SJSA1 (cell line): ENCODE data around the gene IFT81. TPM values are rescaled to one million over a fixed set of nuclear protein-coding genes. Genes with fewer than 3 reads are reported as not detected.
"Not testable (repeated sequence)": the region's sequence is repeated elsewhere in the genome, so short reads cannot be mapped to it uniquely, and the experiment has no call there.

Source experiments
- DNase-seq, 2 experiments: peaks; one replicate each; pipeline ENCODE4 v3.0.0-alpha.2; 2015 to 2020; ENCODE audit warnings: low spot score in 2 of 2, low read depth in 1 of 2
- H3K27ac ChIP-seq: fragments of 250-450 bp; sonication (Bioruptor Pico); 2 replicates; pipeline ENCODE4 v1.5.1; 2020; ENCODE audit warnings: mild to moderate bottlenecking, moderate library complexity
- H3K27me3 ChIP-seq: fragments of 250-450 bp; sonication (Bioruptor Pico); replicated peaks from 2 replicates; pipeline ENCODE4 v1.5.1; 2020; ENCODE audit warnings: mild to moderate bottlenecking, moderate library complexity
- H3K36me3 ChIP-seq: fragments of 250-450 bp; sonication (Bioruptor Pico); 2 replicates; pipeline ENCODE4 v1.5.1; 2020; ENCODE audit warnings: mild to moderate bottlenecking
- H3K4me1 ChIP-seq: fragments of 250-450 bp; sonication (Bioruptor Pico); replicated peaks from 2 replicates; pipeline ENCODE4 v1.6.1; 2021; ENCODE audit warnings: mild to moderate bottlenecking
- H3K4me3 ChIP-seq: fragments of 250-450 bp; sonication (Bioruptor Pico); 2 replicates; pipeline ENCODE4 v1.5.1; 2020; ENCODE audit warnings: mild to moderate bottlenecking
- H3K9me3 ChIP-seq: fragments of 250-450 bp; sonication (Bioruptor Pico); replicated peaks from 2 replicates; pipeline ENCODE4 v1.5.1; 2020; ENCODE audit warnings: mild to moderate bottlenecking
- total RNA-seq: library from RNA; depleted of rRNA; stranded (reverse); fragments of >200 nt; shearing (Covaris generic); gene quantifications from 2 replicates; pipeline ENCODE4 v1.2.3, GENCODE V29; 2014

Gene IFT81
- total RNA-seq, 1 experiment from 2014 or later, result 9.8 TPM

DNA sequence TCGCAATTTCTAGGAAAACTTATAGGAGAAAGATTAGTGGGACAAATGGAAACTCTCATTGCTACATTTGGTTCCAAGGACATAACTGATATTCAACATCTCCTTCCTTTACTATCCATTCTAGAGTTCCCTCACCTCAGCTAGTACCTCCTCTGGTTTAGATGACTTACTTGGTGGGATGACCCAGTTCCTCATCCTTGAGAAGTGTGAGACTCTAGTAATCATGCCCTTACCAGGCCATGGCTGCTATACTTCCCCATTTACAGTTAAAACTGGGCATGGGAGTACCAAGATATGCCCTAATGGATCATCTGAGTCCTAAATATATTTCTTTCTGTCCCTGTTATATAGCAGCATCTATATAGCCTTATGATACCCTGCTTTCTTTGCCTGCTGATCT is 58.1 kb downstream of the IFT81 start:
- Histone ChIP-seq H3K27ac (no peak overlapping the region), H3K4me1 (peaks cover 4% of the 10 kb centered on the region), H3K9me3 (no peaks in the 10 kb centered on the region), H3K36me3 (peaks cover 5% of the 10 kb centered on the region), H3K4me3 (no peak overlapping the region), H3K27me3 (no peaks in the 10 kb centered on the region)
- no peak for DNase-seq

DNA sequence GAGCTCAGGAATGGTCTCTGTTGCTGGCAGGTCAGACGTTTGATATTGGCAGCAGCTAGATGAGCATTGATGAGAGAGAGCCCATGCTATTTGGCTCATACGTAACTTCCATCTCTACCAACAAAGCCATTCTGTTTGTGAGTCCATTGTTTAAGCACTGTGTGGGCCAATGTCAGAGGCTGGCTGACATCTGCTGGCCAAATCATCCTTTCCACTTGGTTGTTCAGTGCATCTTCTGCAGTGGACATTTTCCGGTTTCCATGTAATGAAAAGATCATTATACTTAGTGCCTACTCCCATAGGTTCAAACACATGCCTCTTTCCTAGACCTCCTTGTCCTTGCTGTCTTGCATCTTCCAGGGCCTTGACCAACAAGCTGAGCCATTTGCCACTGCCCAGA is 59.2 kb downstream of the IFT81 start:
- DNase-seq, result no peak
- 0 out of 2 replicates have a peak, but pooled peaks cover 4% of the 10 kb centered on the region for H3K9me3 ChIP-seq
- H3K27ac ChIP-seq, result no peak overlapping the region
- H3K27me3 ChIP-seq, result no peaks in the 10 kb centered on the region
- peaks cover 4% of the 10 kb centered on the region for H3K4me1 ChIP-seq
- H3K4me3 ChIP-seq, result no peak overlapping the region
- peaks cover 5% of the 10 kb centered on the region for H3K36me3 ChIP-seq

DNA sequence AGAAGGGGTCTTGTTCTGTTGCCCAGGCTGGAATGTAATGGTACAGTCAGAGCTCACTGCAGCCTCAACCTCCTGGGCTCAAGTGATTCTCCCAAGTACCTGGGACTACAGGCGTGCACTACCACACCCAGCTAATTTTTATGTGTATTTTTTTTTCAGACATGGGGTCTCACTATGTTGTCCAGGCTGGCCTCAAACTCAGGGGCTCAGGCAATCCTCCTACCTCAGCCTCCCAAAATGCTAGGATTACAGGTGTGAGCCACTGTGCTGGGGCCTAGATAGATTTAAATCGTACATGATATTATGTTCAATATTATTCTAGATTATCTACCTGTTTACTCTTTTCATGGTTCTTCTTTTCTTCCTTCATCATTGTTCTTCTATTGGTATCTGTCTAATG is 61.5 kb downstream of the IFT81 start:
- 0 out of 2 replicates have a peak, but pooled peaks cover 4% of the 10 kb centered on the region for H3K9me3 ChIP-seq
- no peak overlapping the region for H3K4me3 ChIP-seq
- no peak for DNase-seq
- H3K27ac ChIP-seq, result no peak overlapping the region
- no peaks in the 10 kb centered on the region for H3K27me3 ChIP-seq
- H3K4me1 ChIP-seq, result no peaks in the 10 kb centered on the region
- H3K36me3 ChIP-seq, result peaks cover 5% of the 10 kb centered on the region

DNA sequence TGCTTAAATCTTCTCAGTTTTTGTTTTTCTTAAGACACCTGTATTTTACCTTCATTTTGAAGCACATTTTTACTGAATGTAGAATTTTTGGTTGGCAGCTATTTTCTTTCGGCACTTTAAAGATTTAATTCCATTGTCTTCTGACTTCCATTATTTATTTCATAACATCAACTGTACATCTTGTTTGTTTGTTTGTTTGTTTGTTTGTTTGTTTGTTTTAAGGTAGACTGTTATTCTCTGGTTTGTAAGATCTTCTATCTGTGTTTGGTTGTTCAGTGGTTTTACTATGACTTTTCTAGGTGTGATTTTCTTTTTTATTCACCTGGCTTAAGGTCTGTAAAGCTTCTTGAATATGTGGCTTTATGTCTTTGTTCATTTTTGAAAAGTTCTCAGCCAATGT is 61.9 kb downstream of the IFT81 start:
- no peak overlapping the region for H3K4me3 ChIP-seq
- DNase-seq, result no peak

DNA sequence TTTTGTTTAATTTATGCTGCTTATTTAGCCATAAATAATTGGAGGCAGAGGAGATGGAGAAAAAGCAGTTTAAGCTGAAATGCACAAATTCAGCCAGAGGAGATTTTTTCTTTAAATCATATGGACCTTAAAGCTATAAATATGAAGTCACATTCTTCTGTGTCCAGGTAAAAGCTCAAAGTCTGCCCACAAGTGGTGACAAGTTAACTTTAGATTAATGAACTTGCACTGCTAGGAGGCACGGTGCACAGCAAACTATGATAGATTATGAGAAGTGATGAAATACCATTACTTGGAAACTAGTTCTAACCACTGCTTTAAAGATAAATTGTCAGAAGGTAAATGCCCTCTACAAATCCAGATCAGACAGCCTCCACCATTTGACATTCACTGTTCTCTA is 69.0 kb downstream of the IFT81 start:
- no peak for DNase-seq
- no peaks in the 10 kb centered on the region for H3K9me3 ChIP-seq
- no peaks in the 10 kb centered on the region for H3K36me3 ChIP-seq
- no peak overlapping the region for H3K27ac ChIP-seq
- H3K27me3 ChIP-seq, result no peaks in the 10 kb centered on the region
- H3K4me1 ChIP-seq, result no peaks in the 10 kb centered on the region
- no peak overlapping the region for H3K4me3 ChIP-seq

More for the DNA sequence above, 61.9 kb downstream of the IFT81 start:
- 0 out of 2 replicates have a peak, but pooled peaks cover 4% of the 10 kb centered on the region for H3K9me3 ChIP-seq
- H3K4me1 ChIP-seq, result no peaks in the 10 kb centered on the region
- H3K27me3 ChIP-seq, result no peaks in the 10 kb centered on the region
- H3K36me3 ChIP-seq, result peaks cover 5% of the 10 kb centered on the region
- H3K27ac ChIP-seq, result no peak overlapping the region

DNA sequence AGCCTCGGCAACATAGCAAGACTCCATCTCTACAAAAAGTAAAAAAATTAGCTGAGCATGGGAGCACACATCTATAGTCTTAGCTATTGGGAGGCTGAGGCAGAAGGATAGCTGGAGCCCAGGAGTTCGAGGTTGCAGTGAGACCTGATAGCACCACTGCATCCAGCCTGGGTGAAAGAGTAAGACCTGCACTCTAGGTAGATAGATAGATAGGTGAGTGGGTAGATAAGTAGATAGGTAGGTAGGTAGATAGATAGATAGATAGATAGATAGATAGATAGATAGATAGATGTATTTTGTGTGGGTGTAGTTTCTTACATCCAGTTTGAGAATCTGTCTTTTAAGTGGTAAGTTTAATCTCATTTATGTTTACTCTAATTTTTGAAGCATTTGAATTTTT is 72.8 kb downstream of the IFT81 start:
- no peaks in the 10 kb centered on the region for H3K36me3 ChIP-seq

DNA sequence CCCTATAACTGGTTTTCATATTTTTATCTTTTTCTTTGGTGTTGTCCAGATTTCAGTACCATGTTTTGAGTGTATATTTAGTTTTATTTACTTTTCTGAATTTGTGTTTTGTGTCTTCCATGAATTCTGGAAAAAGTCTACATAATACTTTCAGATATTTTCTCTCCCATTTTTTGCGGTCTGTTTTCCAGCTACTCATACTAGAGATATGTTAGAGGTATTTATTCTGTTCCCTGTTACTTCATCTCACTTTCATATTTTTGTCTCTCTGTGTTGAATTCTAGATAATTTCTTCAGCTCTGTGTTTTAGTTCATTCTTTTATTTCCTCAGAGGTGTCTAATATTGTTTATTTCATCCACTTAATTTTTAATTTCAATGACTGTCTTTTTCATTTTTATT is 74.2 kb downstream of the IFT81 start:
- DNase-seq, result no peak
- Histone ChIP-seq H3K4me1 (peaks cover 13% of the 10 kb centered on the region), H3K4me3 (no peak overlapping the region), H3K27me3 (no peaks in the 10 kb centered on the region), H3K27ac (no peak overlapping the region), H3K36me3 (no peaks in the 10 kb centered on the region), H3K9me3 (no peaks in the 10 kb centered on the region)

More for the DNA sequence above, 72.8 kb downstream of the IFT81 start:
- H3K4me1 ChIP-seq, result peaks cover 13% of the 10 kb centered on the region
- H3K27ac ChIP-seq, result no peak overlapping the region
- no peak overlapping the region for H3K4me3 ChIP-seq
- DNase-seq, result no peak
- H3K27me3 ChIP-seq, result no peaks in the 10 kb centered on the region
- H3K9me3 ChIP-seq, result no peaks in the 10 kb centered on the region

DNA sequence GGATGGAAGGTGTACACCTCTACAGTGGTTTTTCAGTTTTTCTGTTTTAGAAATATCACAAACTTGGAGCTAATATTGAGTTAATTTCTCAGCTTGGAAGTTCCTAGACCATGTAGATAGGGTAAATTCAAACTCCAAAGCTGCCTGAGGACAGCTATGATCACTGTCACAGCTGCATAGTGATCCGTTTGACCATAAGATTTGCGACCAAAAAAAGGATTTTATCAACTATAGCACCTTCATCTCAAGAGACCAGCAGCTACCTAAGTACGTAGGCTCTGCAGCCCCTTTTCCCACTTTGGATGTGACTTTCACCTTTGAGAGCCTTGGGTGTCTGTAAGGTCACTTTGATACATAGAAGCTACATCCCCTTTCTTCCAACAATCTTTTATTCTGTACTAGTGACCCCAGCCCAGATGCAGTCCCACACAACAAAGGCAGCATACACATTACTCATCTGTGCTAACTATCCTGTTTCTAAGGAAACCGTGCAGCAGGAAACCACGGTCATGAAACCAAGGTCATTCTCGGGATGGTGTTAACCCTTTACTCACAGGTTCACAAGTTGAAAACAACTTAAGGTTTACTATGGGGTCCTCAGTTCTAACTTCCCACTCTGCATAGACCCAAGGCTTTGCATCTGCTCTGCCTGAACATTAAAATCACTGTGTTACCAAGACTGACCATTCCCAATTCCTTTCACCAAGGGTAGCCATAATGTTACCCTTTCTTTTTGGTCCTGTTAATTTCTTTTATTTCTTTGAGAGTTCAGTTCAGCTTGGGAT is 75.4 kb downstream of the IFT81 start:
- no peak overlapping the region for H3K4me3 ChIP-seq
- no peaks in the 10 kb centered on the region for H3K27me3 ChIP-seq
- H3K4me1 ChIP-seq, result peaks cover 13% of the 10 kb centered on the region
- H3K9me3 ChIP-seq, result no peaks in the 10 kb centered on the region
- no peak overlapping the region; the same call in 1 of the 2 replicates for H3K27ac ChIP-seq
- DNase-seq, result peak; percentile 17 to 46
- no peaks in the 10 kb centered on the region for H3K36me3 ChIP-seq

DNA sequence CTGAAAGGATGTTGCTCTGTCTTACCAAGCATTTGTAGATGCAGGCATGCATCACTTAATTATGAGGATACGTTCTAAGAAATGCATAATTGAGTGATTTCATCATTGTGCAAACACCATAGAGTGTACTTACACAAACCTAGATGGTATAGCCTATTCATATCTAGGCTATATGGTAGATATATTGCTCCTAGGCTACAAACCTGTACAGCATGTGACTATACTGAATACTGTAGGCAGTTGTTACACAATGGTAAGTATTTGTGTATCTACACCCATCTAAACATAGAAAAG is 75.9 kb downstream of the IFT81 start:
- Histone ChIP-seq H3K27me3 (no peaks in the 10 kb centered on the region), H3K9me3 (no peaks in the 10 kb centered on the region), H3K27ac (no peak overlapping the region), H3K4me3 (no peak overlapping the region), H3K36me3 (no peaks in the 10 kb centered on the region), H3K4me1 (peaks cover 13% of the 10 kb centered on the region)
- DNase-seq, result no peak

DNA sequence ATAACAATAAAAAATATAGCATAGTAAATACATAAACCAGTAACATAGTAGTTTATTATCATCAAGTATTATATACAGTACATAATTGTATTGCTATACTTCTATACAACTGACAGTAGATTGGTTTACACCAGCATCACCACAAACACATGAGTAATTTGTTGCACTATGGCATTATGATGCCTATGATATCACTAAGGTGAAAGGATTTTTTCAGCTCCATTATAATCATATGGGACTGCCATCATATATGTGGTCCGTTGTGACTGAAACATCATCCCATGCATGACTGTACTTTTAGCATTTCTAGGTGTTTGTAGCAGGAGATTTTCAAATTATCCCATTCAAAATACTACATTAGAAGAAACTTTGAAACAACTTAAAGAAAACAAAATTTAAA is 77.8 kb downstream of the IFT81 start:
- DNase-seq, result no peak
- Histone ChIP-seq H3K4me1 (peaks cover 13% of the 10 kb centered on the region), H3K9me3 (no peaks in the 10 kb centered on the region), H3K27ac (no peak overlapping the region), H3K27me3 (no peaks in the 10 kb centered on the region), H3K36me3 (no peaks in the 10 kb centered on the region), H3K4me3 (no peak overlapping the region)

DNA sequence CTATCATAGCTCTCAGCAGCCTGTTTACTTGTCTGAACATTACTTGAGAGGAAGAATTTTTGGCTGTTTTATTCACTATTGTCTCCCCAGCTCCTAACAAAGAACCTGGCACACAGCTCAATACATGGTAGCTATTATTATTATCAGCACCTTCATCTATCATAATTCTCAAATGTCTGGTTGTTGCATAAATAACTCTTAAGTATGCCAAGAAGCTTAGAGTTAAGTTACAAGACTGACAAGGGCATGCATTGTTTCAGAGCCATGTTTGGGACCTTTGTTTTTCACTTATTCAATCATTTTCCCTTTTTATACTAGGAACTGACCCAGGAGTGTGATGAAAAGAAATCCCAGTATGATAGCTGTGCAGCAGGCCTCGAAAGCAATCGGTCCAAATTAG is 79.4 kb downstream of the IFT81 start:
- Histone ChIP-seq H3K27me3 (no peaks in the 10 kb centered on the region), H3K36me3 (no peaks in the 10 kb centered on the region), H3K9me3 (no peaks in the 10 kb centered on the region), H3K4me3 (no peak overlapping the region), H3K4me1 (peaks cover 13% of the 10 kb centered on the region), H3K27ac (no peak overlapping the region)
- DNase-seq, result no peak

DNA sequence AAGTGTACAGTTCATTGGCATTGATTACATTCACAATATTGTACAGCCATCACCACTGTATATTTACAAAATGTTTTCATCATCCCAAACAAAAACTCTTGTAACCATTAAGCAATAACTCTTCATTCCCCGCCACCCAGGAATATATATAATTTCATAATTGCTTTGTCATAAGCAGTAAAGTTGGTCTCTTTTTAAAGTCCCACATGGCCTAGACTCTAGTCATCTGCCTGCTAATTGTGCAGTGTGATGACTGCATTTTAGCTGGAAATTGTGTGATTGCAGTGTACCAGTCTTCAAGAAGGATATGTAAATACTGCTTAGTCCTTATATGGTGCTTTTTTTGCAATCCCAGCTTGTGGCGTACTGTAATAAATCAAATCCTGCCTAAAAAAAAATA is 81.8 kb downstream of the IFT81 start:
- Histone ChIP-seq H3K9me3 (no peaks in the 10 kb centered on the region), H3K4me3 (no peak overlapping the region), H3K36me3 (no peaks in the 10 kb centered on the region), H3K27ac (no peak overlapping the region; the same call in 1 of the 2 replicates), H3K4me1 (no peaks in the 10 kb centered on the region), H3K27me3 (no peaks in the 10 kb centered on the region)
- no peak for DNase-seq

DNA sequence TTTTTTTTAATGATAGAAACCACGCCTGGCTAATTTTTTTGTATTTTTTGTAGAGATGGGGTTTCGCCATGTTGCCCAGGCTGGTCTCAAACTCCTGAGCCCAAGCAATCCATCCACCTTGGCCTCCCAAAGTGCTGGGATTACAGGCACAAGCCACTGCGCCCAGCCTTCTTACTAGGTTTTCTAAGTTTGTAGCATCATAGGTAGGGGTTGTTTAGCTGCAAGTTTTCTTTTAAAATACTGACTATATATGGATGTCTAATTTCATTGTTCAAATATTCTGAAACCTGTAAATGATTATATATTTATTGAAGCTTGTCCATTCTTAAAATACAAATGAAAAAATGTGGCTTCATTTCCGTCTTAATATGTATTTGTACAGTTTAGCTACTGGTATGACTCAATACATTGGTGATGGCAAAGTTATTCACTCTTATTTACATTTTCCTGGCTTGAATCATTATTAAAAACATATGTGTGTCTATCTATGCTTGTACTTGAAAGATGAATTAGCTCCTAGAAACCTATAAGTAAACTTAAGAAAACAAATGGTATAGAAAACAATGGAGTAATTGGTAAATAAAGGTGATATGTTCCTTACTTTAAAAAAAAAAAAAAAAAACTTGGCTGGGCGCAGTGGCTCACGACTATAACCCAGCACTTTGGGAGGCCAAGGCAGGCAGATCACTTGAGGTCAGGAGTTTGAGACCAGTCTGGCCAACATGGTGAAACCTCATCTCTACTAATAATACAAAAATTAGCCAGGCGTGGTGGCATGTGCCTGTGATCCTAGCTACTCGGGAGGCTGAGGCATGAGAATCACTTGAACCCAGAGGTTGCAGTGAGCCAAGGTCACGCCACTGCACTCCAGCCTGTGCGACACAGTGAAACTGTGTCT is 87.7 kb downstream of the IFT81 start:
- Histone ChIP-seq H3K4me1 (peaks cover 13% of the 10 kb centered on the region), H3K27ac (peak overlapping the region; percentile 46)
- not testable (repeated sequence) for H3K9me3 ChIP-seq, H3K36me3 ChIP-seq, H3K4me3 ChIP-seq, H3K27me3 ChIP-seq
- DNase-seq, result peak in 1 of 2 experiments; percentile 73

DNA sequence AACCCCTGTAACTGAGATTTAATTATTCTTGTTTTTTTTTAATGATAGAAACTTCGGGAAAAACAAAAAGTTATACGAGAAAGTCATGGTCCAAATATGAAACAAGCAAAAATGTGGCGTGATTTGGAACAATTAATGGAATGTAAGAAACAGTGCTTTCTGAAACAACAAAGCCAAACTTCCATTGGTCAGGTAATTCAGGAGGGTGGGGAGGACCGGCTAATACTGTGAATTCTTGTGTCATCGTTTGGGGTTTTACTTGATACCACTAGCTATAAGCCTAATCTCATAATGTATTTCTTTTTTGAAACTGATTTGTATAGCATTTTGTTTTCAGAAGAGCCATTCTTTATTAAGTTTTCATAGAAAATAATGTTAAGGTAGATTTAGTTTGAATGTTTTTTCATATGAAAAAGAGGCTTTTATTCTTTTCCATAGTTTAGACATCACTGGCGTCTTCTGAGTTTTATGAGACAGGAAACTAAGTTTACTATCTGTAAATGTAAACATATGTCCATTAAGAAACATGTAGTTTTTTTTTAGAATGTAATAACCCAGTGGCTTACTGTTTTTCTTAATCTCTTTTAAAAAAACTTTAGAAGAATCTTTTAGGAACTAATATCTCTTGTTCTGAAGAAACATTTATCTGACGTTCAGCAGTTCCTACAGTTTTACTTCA is 94.0 kb downstream of the IFT81 start:
- Histone ChIP-seq H3K27ac (no peak overlapping the region), H3K4me3 (no peak overlapping the region), H3K4me1 (peaks cover 5% of the 10 kb centered on the region; the same call in 1 of the 2 replicates), H3K27me3 (no peaks in the 10 kb centered on the region), H3K9me3 (no peaks in the 10 kb centered on the region), H3K36me3 (no peaks in the 10 kb centered on the region)
- no peak for DNase-seq
